ENCODE measurements around the gene NEU4.

DNA sequence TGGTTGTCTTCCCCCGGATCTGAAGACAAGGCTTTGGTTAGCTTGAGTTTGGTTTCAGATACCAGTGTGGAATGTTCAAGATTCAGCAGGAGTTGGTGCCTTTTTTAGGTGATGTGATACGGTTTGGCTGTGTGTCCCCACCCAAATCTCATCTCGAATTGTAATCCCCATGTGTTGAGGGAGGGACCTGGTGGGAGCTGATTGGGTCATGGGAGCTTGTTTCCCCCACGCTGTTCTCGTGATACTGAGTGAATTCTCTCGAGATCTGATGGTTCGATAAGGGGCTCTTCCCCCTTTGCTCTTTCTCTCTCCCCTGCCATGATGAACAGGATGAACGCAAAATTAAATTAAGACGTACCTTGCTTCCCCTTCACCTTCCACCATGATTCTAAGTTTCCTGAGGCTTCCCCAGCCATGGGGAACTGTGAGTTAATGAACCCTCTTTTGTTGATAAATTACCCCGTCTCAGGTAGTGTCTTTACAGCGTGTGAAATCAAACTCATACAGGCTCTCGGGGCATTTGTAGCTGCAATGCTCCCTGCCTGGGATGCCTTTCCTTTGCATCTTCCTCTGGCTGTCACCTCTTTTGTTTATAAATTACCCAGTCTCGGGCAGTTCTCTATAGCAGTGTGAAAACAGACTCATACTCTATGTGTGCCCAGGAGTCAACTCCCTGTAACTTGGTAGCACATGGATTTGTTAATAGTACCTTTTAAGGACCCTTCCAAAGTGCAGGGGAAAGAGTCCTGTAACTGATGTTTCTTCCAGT lies 28.4 kb downstream of the NEU4 start:
- TF ChIP-seq, protein P1, sequence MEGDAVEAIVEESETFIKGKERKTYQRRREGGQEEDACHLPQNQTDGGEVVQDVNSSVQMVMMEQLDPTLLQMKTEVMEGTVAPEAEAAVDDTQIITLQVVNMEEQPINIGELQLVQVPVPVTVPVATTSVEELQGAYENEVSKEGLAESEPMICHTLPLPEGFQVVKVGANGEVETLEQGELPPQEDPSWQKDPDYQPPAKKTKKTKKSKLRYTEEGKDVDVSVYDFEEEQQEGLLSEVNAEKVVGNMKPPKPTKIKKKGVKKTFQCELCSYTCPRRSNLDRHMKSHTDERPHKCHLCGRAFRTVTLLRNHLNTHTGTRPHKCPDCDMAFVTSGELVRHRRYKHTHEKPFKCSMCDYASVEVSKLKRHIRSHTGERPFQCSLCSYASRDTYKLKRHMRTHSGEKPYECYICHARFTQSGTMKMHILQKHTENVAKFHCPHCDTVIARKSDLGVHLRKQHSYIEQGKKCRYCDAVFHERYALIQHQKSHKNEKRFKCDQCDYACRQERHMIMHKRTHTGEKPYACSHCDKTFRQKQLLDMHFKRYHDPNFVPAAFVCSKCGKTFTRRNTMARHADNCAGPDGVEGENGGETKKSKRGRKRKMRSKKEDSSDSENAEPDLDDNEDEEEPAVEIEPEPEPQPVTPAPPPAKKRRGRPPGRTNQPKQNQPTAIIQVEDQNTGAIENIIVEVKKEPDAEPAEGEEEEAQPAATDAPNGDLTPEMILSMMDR (conservative IDR thresholded peaks at IDR 0.05 in 1 of 2, IDR thresholded peaks at IDR 0.05 in 1 of 2; ENCODE audit: low read depth in 1 of 2, low read length in 2 of 2), result no peak
- TF ChIP-seq EZH2 (IDR thresholded peaks at IDR 0.05; ENCODE audit: low read length, missing control alignments), result no peak
